ENCODE measurements around the gene DNM3. TPM values are rescaled to one million over a fixed set of nuclear protein-coding genes. Genes with fewer than 3 reads are reported as not detected.

DNM3 gene
- total and polyA plus RNA-seq, 10 of the 15 experiments (the other 5 are each of a cell fraction or from before 2014, with no cell fraction given) = 0.03 to 1.5 (median 0.08) TPM; not detected in 3

GRCh38 chr1:171860696-171861095 is 19.4 kb downstream of the DNM3 start:
- ChIA-PET RAD21 (ENCODE audit: unreplicated experiment) (no interaction called here), POLR2A (no interaction called here), SMC1A (ENCODE audit: uncharacterized antibody, unreplicated experiment) (no interaction called here), CTCF (no interaction called here)
- FAIRE-seq = no peak
- Histone ChIP-seq H2AFZ (ENCODE audit: control insufficient read depth, low read depth, low read length) (no peak overlapping the region), H3K4me1 (ENCODE audit: control insufficient read depth, insufficient read depth, low read length) (no peaks in the 10 kb centered on the region), H4K20me1 (ENCODE audit: control insufficient read depth, insufficient read depth) (no peaks in the 10 kb centered on the region), H3K9ac (ENCODE audit: control insufficient read depth, insufficient read depth, low read length) (no peak overlapping the region), H3K27me3 (replicated peaks in 1 of 2; ENCODE audit: control insufficient read depth in 2 of 2, insufficient read depth in 2 of 2, low read length in 1 of 2) (no peaks in the 10 kb centered on the region), H3K4me2 (ENCODE audit: control insufficient read depth, insufficient read depth) (no peak overlapping the region), H3K9me3 (replicated peaks; ENCODE audit: control insufficient read depth, insufficient read depth, low read length) (no peaks in the 10 kb centered on the region), H3K36me3 (ENCODE audit: control insufficient read depth in 2 of 2, insufficient read depth in 2 of 2, low read length in 1 of 2) (no peaks in the 10 kb centered on the region), H3K4me3 (no peak overlapping the region), H3K27ac (ENCODE audit: control insufficient read depth, insufficient read depth) (no peak overlapping the region), H3K79me2 (ENCODE audit: control insufficient read depth, insufficient read depth, low read length) (no peaks in the 10 kb centered on the region)
- no peak for TF ChIP-seq NFYB (IDR thresholded peaks at IDR 0.05; ENCODE audit: insufficient read depth, low read depth, low read length)
- TF ChIP-seq, protein P1, sequence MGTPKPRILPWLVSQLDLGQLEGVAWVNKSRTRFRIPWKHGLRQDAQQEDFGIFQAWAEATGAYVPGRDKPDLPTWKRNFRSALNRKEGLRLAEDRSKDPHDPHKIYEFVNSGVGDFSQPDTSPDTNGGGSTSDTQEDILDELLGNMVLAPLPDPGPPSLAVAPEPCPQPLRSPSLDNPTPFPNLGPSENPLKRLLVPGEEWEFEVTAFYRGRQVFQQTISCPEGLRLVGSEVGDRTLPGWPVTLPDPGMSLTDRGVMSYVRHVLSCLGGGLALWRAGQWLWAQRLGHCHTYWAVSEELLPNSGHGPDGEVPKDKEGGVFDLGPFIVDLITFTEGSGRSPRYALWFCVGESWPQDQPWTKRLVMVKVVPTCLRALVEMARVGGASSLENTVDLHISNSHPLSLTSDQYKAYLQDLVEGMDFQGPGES (IDR thresholded peaks at IDR 0.05) = no peak
- TF ChIP-seq, protein P2, sequence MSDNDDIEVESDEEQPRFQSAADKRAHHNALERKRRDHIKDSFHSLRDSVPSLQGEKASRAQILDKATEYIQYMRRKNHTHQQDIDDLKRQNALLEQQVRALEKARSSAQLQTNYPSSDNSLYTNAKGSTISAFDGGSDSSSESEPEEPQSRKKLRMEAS (IDR thresholded peaks at IDR 0.05; ENCODE audit: low read depth, low read length) = no peak
- BruUV-seq (replicated peaks) = no TSS peak
- ATAC-seq = no peak
- in situ Hi-C loops (cut with MboI) (no loop called here), intact Hi-C loops (cut with micrococcal nuclease; ENCODE audit: unreplicated experiment) (no loop called here)
- DNase-seq (ENCODE audit: low read depth, low spot score) = no peak
- 0% methylated on average over 1 of the region's 1 CpG for WGBS (ENCODE audit: insufficient coverage, insufficient replicate concordance, low lambda C conversion rate, missing lambda C conversion rate)

DNA sequence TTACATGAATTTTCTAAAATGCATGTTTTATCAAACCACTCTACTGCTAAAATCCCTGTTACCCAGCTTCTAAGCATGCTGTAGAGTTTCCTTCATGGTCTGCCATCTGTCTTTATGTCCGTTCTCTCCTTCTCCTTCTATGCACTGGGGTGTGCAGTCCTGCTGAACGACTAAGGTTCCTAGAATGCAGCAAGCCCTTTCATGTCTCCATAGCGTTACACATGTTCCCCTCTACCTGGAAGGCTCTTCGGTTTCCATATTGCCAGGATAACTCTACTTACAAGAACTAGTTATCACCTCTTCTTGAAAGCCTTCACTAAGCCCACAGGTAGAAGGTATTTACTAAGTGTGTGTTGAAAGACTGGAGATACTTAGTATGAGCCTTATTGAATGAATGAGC is 22.2 kb downstream of the DNM3 start:
- no peak overlapping the region for H3K4me2 ChIP-seq (ENCODE audit: control insufficient read depth, insufficient read depth)
- POLR2A ChIA-PET = no interaction called here
- no peaks in the 10 kb centered on the region for H4K20me1 ChIP-seq (ENCODE audit: control insufficient read depth, insufficient read depth)
- no peak for DNase-seq (ENCODE audit: low read depth, low spot score)
- CTCF ChIA-PET = no interaction called here
- no peak overlapping the region for H3K9ac ChIP-seq (ENCODE audit: control insufficient read depth, insufficient read depth, low read length)
- H3K27me3 ChIP-seq (replicated peaks in 1 of 2; ENCODE audit: control insufficient read depth in 2 of 2, insufficient read depth in 2 of 2, low read length in 1 of 2) = no peaks in the 10 kb centered on the region
- no peak overlapping the region for H3K27ac ChIP-seq (ENCODE audit: control insufficient read depth, insufficient read depth)
- RAD21 ChIA-PET (ENCODE audit: unreplicated experiment) = no interaction called here
- 8% methylated on average over 4 of the region's 4 CpGs for WGBS (ENCODE audit: insufficient coverage, insufficient replicate concordance, low lambda C conversion rate, missing lambda C conversion rate)
- BruUV-seq (replicated peaks) = no TSS peak
- no peaks in the 10 kb centered on the region for H3K9me3 ChIP-seq (replicated peaks; ENCODE audit: control insufficient read depth, insufficient read depth, low read length)
- H3K36me3 ChIP-seq (ENCODE audit: control insufficient read depth in 2 of 2, insufficient read depth in 2 of 2, low read length in 1 of 2) = no peaks in the 10 kb centered on the region
- in situ Hi-C loops (cut with MboI) (no loop called here), intact Hi-C loops (cut with micrococcal nuclease; ENCODE audit: unreplicated experiment) (no loop called here)
- no peaks in the 10 kb centered on the region for H3K79me2 ChIP-seq (ENCODE audit: control insufficient read depth, insufficient read depth, low read length)
- FAIRE-seq = no peak
- no peak overlapping the region for H2AFZ ChIP-seq (ENCODE audit: control insufficient read depth, low read depth, low read length)
- H3K4me1 ChIP-seq (ENCODE audit: control insufficient read depth, insufficient read depth, low read length) = no peaks in the 10 kb centered on the region
- no peak overlapping the region for H3K4me3 ChIP-seq
- SMC1A ChIA-PET (ENCODE audit: uncharacterized antibody, unreplicated experiment) = no interaction called here
- ATAC-seq = no peak
- TF ChIP-seq SKIL (IDR thresholded peaks at IDR 0.05; ENCODE audit: low read depth, poor library complexity, severe bottlenecking) = no peak
- no peak for TF ChIP-seq DPF2 (IDR thresholded peaks at IDR 0.05)
- no peak for TF ChIP-seq MEF2A (IDR thresholded peaks at IDR 0.05; ENCODE audit: insufficient read depth, low read depth, low read length)
- TF ChIP-seq IRF5 (IDR thresholded peaks at IDR 0.05; ENCODE audit: borderline replicate concordance) = no peak
- TF ChIP-seq ZSCAN29 (IDR thresholded peaks at IDR 0.05) = no peak
- TF ChIP-seq ZNF24 (IDR thresholded peaks at IDR 0.05) = no peak
- no peak for TF ChIP-seq POLR2AphosphoS2 (IDR thresholded peaks at IDR 0.05; ENCODE audit: low read depth, low read length)

All from GM12878 (cell line).